ENCODE measurements around the gene DRAM1. TPM values are rescaled to one million over a fixed set of nuclear protein-coding genes. Genes with fewer than 3 reads are reported as not detected.

Gene DRAM1
- total RNA-seq, 1 experiment from 2014 or later, result 6.5 TPM

- WGBS (ENCODE audit: extremely low coverage, insufficient read length, low lambda C conversion rate), result no CpG with 5 or more reads among the region's 1 CpG
- no peak for TF ChIP-seq CTCF (conservative IDR thresholded peaks at IDR 0.05)
Measured at GRCh38 chr12:101947316-101947715, 69.9 kb downstream of the DRAM1 start.

More at GRCh38 chr12:101947316-101947715, 69.9 kb downstream of the DRAM1 start:
- H3K79me2 ChIP-seq (ENCODE audit: insufficient read depth, low read length), result no peaks in the 10 kb centered on the region
- H3K56ac ChIP-seq (ENCODE audit: insufficient read length, low read depth, low read length), result no peak overlapping the region
- H3K9me3 ChIP-seq (ENCODE audit: control insufficient read depth, low read depth, low read length), result no peaks in the 10 kb centered on the region
- H3K4me3 Mint-ChIP-seq, result no peak overlapping the region
- H2AFZ ChIP-seq (ENCODE audit: low read length), result no peak overlapping the region
- H3K79me1 ChIP-seq (ENCODE audit: insufficient read depth, low read depth, low read length, poor library complexity, severe bottlenecking), result no peaks in the 10 kb centered on the region
- H3K23me2 ChIP-seq (ENCODE audit: insufficient read length, low read depth, low read length, poor library complexity, severe bottlenecking), result no peaks in the 10 kb centered on the region
- no peak overlapping the region for H2BK120ac ChIP-seq (ENCODE audit: low read depth, low read length, poor library complexity, severe bottlenecking)
- H3K36me3 Mint-ChIP-seq (ENCODE audit: insufficient read depth in 1 of 3, low read depth in 3 of 3), result no peaks in the 10 kb centered on the region
- H4K91ac ChIP-seq (ENCODE audit: insufficient read length, low read depth, low read length), result no peak overlapping the region
- no peak overlapping the region for H2BK5ac ChIP-seq (ENCODE audit: insufficient read length, low read length)
- H3K27me3 ChIP-seq (ENCODE audit: insufficient read depth, low read length), result no peaks in the 10 kb centered on the region
- H3K4me1 Mint-ChIP-seq, result no peaks in the 10 kb centered on the region
- no peak for DNase-seq
- H3T11ph ChIP-seq (ENCODE audit: low read length), result no peak overlapping the region
- no peak overlapping the region for H3K27ac Mint-ChIP-seq
- no peak overlapping the region for H2BK15ac ChIP-seq (ENCODE audit: low read depth, low read length)
- H2AK5ac ChIP-seq (ENCODE audit: insufficient read length, low read length), result no peak overlapping the region
- no peak overlapping the region for H3K23ac ChIP-seq (ENCODE audit: insufficient read length, low read depth, low read length)
- no peak overlapping the region for H3K18ac ChIP-seq (ENCODE audit: insufficient read length, low read depth, low read length)
- no peak overlapping the region for H3K4ac ChIP-seq (ENCODE audit: low read depth, low read length)
- no peak overlapping the region for H2BK20ac ChIP-seq (ENCODE audit: low read depth, low read length, poor library complexity, severe bottlenecking)
- H3K9me3 Mint-ChIP-seq, result peaks cover 0 to 3% of the 10 kb centered on the region in 2 experiments; a peak in 1 of 5 replicates
- H2BK12ac ChIP-seq (ENCODE audit: insufficient read length, low read depth, low read length), result no peak overlapping the region
- no peaks in the 10 kb centered on the region for H3K27me3 Mint-ChIP-seq (ENCODE audit: low read depth)
- no peak overlapping the region for H3K4me2 ChIP-seq (ENCODE audit: insufficient read depth, insufficient read length, low read length)
- no peak overlapping the region for H3K9ac ChIP-seq (ENCODE audit: extremely low read depth, insufficient read length, low read length)
- H3K27ac ChIP-seq (ENCODE audit: insufficient read length, low read depth, low read length), result no peak overlapping the region
- no peak overlapping the region for H4K8ac ChIP-seq (replicated peaks; ENCODE audit: insufficient read length, low read depth, low read length)
- H4K5ac ChIP-seq (ENCODE audit: insufficient read length, low read depth, low read length), result no peak overlapping the region
- no peaks in the 10 kb centered on the region for H4K20me1 ChIP-seq (ENCODE audit: control insufficient read depth, insufficient read depth, insufficient read length)
- no peak overlapping the region for H3K14ac ChIP-seq (ENCODE audit: insufficient read depth, low read length)
- H3K4me1 ChIP-seq (ENCODE audit: insufficient read depth, low read length), result no peaks in the 10 kb centered on the region
